NCI-H2227 (cell line): ENCODE results near the gene HIGD1A.

ENCODE experiments used
- DNase-seq: peaks from one replicate; lab custom pipeline; 2025; ENCODE audit not compliant: unreplicated experiment; lab: John Stamatoyannopoulos, UW

HIGD1A gene

DNA sequence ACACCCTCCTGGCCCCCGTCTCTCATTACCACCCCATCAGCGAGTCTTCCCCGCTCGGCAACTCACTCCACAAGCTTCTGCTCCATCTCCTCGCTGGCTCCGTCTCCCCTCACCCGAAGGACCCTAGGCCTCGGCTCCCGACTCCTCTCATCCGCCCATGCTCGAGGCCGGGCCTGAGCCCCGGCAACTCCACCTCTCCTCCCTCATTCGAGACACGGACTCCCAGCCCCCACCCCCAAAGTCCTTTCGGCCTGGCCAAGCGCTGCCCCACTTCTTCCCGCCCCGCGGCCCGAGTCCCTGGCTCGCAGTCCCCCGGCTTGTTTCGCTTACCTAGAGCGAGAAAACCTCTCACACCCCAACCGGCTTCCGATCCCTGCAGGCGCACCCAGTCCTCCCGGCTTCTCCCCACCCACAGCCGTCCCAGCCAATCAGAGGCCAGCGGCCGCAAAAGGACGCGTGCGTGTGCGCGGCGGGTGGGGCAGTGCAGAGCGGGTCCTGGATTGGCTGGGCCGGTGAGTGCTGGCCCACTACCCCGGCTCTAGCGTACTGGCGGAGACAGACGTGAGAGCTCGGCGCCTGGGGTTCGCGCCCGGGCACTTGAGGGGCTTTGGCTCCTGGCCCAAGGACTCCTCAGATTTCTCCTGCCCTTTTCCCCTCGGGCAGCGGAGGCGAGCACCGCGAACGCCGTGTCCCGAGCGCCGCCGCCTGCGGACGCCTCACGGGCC, at the start of gene HIGD1A:
Gene HIGD1A (minus strand): TSS at position 385 of the 725 bp plus-strand sequence. CDS start 10,237 bp downstream, outside the sequence.
- peak; percentile 95 for DNase-seq

DNA sequence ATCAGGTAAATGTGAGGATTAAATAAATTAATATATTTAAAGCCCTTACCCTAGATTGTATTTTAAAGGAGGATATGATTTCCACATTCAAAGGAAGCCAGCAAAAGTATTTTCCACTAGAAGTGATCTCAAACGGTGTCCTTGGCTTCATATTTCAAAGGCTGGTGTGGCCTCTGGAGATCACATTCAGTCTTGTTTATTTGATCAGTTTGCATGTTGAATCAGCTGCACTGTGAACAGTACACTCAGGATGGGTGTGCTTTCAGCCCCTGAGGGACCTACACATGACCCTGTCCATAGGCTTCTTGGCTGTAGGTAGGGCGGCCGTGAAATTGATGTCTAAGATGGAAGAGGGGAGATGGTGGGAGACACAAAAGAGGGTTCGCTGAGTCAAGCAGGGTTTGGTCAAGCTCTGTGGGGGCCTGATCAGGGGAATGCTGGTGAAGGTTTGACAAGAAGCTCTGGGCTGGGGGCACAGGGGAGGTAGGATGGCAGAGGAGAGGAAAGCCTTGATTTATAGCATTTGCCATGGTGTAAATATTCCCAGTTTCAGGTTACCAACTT, 49.5 kb upstream of the HIGD1A start:
- no peak for DNase-seq

DNA sequence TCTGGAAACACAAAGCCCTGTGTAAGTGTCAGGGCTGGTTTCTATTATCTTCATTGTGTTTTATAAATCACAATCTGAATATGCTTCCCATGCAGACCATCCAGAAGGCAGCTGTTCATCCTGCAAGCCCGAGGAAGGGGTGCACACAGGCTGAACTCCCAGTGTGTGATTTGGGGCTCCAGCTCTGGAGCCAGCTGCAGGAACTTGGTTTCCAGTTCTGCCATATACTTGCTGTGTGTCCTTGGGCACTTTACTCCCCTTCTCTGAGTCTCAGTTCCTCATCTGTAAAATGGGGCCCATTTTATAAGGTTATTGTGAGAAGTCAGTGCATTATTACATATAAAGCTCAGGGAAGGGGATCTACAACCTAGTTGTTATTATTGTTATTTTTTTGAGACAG, 48.8 kb upstream of the HIGD1A start:
- DNase-seq: no peak

DNA sequence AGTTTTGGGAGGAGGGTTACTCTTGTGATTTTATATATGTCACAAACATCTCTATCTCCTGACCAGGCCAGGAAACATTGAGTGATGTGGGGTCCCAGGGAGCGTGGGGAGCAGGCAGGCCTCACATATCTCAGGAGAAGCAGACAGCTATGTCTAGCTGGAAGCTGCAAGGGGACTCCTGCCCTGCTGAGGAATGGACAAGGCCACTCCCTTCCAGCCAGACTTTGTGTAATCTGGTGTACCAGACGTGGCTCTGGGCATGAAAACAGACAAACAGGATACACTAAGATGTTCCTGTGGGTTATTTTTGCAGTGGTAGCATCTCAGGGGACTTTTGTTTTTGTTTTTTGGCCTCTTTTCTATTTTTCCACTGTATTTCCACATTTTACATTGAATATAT, 48.2 kb upstream of the HIGD1A start:
- DNase-seq: no peak

DNA sequence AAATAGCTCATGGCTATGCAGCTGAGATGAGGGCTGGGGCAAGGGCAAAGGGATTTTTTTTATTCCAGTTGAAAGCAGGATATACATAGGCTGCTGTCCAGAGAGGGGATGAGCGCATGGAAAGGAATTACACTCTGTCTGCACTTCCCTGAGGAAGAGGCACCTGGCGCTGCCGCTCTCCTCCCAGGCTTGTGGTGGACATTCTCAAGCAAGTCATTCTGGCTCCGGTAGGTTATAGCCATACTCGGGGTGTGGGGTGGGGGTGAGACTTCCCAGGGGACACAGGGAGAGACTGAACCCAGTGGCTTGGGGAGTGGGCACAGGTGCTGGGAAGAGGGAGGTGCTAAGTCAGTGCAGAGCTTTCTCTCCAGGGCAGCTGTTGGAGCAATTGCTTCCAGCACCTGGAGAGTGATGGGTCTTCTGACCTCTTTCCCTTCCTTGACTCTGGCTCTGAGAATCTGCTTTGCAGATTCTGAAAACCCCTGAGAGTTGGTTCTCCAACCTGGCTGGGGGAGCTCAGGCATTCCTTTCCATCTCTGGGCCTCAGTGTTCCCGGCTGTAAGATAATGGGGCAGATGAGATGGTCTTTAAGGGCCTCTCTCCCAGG, 47.0 kb upstream of the HIGD1A start:
- DNase-seq: no peak

DNA sequence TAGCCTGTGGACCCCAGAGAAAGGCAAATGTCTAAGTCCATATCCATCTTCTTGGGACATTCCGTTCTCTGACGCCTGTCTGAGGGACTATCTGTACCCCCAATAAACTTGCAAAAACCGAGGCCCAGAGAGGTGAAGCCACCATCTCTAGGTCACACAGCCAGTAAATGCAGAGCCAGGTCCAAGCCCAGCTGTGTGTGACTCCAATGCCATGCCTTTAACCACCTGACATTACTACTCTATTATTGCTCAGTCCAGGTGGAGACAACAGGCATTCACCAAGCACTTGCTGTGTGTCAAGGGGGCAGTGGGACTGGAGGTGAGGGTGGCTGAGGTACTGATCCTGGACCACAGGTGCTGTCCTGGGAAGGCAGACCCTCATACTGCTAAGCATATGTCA, 46.0 kb upstream of the HIGD1A start:
- DNase-seq: no peak

DNA sequence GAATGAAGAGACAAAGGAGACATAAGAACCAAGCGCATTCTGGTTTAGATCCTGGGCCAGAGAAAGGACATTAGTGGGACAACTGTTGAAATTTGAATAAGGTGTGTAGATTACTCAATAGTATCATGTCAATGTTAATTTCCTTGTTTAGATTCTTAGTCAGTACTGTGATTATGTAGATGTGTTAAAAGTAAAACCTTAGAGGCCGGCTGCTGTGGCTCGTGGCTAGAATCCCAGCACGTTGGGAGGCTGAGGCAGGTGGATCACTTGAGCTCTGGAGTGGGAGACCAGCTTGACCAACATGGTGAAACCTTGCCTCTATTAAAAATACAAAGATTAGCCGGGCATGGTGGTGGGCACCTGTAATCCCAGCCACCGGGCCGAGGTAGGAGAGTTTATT, 44.7 kb upstream of the HIGD1A start:
- no peak for DNase-seq

DNA sequence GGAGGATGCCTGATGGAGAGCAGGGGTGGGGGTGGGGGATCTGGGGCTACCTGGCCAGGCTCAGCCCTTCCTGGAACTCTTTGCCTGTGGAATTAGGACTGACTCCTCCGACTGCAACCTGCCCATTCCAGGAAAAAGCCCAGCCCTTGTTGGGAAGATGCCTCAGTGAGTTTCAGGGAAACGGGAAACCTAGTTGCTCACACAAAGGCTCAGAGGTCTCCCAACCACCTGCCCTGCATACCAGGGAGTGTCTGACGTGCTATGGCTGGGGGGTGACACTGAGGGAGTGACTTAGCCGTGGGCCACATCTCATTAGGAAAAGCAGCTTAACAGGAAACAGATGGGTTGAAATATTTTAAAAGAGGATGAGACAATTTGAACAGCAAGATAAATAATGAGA, 43.4 kb upstream of the HIGD1A start:
- DNase-seq: no peak

DNA sequence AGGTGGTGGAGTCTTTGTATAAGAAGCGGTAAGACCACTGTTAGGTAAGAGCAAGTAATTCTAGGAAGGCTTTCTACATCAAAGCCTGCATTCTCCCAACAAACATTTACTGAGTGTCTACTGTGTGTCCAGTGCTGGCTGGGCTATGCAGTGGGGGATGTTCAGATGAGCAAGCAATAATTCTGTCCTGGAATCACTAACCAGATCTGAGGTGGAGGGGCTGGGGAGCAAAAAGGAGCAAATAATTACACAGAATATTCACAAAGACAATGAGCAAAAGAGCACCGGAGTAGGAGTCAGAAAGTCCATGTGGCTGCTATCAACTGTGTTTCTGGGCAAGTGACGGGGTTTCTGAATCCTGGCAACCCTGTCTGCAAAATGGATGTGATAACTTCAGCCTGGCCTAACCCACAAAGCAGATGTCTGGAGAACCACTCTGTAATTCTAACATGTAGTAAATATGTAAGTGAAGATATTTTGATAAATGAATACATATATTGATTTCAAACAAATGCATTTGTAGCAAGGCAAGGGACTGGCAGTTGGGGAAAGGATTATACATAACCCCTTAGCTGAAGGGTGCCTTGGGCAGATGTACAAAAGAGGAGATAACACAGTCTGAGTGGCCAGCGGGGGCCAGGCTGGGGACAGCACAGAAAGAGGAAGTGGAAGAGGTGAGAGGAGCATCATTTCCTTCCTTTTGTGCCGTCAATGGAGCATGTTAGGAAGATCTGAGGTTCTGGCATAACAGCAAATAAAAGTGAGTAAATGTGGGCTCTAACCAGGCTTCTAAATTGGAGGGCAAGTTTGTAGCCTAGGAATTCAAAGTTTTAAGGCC, 42.6 kb upstream of the HIGD1A start:
- no peak for DNase-seq

DNA sequence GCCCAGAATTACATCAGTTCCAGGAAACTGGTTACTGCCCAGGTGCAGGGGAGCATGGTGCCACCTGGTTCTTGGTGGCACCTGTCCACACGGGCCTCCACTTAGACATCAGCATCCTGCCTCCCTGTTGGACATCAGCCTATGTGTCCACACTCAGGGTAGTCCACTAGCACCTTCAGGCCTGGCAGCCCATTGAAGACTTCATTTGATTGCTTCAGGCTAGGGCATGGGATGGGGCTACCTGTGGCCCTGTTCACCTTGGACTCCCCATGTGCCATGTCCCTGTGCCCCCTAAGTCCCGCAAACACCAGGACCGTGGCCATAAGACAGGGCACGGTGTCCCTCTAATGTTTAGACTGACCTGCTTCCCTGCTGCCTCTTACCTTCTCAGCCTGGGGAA, 40.5 kb upstream of the HIGD1A start:
- no peak for DNase-seq

DNA sequence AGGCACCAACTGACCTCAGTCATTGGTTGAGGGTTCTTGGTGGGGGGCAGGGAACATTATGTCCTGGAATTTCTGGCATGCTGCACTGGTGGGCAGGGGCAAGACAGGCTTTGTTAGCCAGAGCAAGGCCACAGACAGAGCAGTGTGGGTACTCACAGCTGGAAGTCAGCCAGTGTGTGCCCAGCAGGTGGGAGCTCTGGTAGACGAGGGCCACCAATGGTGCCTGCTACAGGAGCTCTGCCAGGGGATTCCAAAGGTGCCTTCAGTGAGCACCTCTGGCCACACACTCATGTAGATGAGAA, 40.1 kb upstream of the HIGD1A start:
- no peak for DNase-seq

DNA sequence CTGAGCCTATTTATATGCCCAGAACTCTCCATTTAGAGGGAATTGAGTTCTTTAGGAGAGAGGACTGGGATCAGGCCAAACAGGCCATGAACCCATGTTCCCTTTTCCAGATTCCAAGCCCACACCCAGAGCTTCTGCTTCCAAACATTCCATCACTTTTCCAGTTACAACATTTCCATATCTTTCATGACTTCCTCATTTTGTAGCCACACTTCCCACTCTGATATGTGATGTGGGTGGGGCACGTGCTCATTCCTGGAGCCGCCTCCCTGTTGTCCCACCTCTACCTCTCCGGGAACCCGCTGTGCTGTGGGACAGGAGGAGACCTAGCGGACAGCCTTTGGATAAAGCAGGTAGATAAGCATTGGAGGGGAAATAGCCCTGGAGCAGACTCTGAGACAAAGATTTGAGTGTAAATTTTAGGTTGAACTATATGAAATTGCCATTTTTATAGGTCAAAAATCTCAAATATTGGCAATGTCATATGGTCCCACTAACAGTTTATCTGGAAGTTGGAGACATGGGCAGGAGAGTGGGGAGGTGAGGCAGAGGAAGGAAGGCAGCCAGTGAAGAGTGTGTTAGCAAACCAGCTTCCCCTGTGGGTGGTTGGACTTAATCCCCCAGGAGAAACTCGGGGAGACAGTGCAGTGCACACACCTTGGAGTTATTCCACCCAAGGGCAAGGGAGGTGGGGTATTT, 39.6 kb upstream of the HIGD1A start:
- DNase-seq: no peak

DNA sequence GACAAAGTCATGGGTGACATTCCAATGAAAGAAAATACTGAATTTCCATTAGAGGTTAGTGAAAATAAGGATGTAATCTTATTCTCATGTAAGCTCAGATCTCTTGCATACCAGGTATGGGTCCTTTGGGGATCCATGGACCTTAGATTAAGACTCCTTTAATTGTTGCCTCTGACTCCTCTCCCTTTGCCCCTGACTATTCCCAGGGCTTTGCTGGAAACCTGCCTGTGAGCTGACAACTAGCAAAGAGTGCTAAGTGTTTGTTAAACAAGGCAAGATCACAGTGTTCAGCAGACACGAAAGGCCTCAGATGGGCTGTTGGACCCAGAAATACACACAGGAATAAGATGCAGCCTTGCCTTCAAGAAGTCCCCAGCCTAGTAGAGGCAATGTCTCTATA, 37.0 kb upstream of the HIGD1A start:
- no peak for DNase-seq

DNA sequence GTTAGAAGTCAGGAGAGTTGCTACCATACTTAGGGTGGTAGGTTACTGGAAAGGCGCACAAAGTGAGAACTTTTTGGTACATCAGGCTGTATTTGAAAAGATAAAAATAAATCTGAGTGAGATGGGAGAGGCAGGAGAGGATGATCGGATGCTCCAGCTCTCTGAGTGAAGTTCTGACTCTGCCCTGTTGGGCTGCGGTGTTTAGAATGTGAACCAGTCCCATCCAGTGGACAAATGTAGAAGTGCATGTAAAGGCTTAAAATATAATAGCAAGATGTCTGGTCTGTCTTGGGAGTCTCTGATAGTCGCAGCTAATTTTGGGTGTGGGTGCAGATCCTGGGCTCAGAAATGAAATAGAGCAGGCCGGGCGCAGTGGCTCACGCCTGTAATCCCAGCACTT, 35.3 kb upstream of the HIGD1A start:
- DNase-seq: peak; percentile 74

DNA sequence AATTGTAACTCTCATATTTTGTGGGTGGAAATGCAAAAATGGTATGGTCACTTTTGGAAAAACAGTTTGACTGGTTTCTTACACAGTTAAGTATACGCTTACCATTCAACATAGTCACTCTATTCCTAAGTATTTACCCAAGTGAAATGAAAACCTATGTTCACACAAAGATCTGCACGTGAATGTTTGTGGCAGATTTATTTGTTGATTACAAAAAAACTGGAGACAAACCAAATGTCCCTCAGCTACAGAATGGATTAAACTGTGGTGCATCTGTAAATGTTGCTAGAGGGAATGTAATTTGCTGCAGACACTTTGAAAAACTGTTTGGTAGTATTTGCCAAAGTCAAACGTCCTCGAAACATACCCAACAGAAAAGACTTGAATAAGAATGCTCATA, 34.3 kb upstream of the HIGD1A start:
- no peak for DNase-seq

DNA sequence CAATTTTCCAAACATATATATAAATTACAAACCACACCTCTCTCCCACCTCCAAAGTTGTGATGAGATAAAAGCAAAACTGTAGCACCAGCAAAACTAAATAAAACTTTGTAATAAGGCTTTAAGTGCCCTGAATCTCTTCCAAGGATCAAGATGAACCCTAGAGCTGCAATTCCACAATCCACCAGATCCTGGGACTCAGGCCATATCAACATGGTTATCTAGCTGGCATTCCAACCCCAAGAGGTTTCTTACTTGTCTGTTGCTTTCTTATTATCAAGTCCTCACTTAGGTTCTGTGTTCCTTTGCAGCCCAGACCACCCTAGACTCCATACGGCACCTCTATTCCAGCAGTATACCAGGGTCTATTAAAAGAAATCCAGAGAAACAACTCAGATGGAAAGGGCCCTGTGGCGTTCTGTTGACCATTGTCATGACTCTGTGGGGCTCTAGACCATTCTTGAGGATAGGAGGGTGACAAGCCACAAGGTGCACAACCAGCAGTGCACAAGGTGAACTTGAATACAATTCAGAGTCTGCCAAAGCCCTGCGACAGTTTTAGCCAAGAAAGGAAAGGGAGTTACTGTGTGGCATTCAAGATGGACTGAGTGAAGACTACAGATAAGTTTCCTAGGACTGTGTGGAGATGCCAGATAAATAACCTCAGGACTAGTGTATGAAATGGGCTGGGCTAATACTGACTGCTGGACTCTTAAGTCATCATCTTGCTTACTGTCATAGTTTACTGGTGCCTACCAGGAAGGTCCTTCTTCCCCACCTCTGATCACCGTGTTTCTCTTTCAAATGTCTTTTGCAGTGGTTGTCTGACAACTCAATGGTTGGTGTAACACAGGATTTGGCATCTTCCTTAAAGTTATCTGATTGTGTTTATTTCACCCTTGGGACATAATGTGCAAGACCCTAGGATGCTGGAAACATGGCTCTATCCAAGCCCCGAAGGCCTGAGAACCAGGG, 32.1 kb upstream of the HIGD1A start:
- DNase-seq: no peak

DNA sequence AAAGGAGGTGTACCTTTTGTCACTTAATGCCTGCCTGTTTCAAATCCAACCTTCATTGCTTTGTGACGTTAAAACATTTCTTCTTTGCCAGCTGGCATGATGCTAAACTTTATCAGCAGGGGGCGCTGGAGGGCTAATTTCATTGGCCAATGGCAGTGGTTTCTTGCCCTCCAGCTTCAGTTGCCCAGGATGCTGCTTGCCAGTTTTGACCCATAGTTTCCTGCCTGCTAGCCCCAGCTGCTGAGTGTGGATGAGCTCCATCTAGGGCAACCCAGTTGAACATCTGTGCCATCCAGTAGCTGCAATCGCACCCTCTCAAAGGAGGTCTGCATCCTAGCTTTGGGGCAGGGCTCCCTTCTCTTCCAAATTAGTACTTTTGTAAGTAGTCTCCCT, 27.0 kb upstream of the HIGD1A start:
- DNase-seq: peak; percentile 65

DNA sequence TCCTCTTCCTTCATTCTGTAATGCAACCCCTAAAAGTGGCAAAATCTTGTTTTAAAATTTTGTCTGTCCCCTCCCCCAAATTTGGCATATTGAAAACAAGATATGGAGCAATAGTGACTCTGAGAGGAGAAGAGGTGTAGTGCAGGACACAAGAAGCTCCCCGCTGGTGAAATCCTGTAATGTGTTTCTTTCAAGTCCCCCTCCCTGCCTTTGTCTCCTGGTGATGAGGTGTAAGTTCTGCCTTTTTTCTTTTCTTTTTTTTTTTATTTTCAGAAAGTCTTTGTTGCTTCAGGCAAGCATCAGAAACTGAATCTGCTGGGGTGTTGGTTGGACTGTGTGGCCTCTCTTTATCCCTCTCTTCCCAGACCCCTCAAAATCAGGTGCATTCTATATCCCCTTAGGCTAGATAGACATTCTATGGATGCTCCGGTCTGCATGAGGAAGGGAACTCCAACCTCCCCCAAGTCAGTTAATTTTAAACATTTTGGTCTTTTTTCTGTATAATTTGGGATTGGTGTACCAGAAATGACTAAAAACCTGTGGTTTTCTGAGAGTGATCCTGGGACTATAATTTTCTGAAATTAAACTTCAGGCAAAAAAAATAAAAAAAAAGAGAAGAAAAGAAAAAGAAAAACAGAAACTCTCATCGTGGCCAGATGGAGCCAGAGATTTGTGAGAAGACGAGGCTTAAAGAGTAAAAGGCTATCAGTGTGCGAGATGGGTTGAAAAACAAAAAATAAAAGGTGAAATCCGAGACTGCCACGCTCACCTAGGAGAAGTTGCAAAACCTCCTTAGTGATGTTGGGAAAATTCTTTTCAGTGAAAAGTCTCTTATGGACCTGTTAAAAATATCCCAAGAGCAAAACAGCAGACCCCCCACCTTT, 26.4 kb upstream of the HIGD1A start:
- peak; percentile 50 for DNase-seq
